ENCODE data around the gene WNT6. TPM values are rescaled to one million over a fixed set of nuclear protein-coding genes. Genes with fewer than 3 reads are reported as not detected.

WNT6 gene
- total and polyA plus RNA-seq, 12 donors, result 0.06 to 2.2 (median 0.67) TPM; not detected in 2

- Histone ChIP-seq H3K4me1 (replicated peaks in 1 of 2) (no peaks in the 10 kb centered on the region), H3K36me3 (replicated peaks in 1 of 2) (peaks cover 0 to 12% of the 10 kb centered on the region in 2 donors), H3K9me3 (replicated peaks in 1 of 3) (no peaks in the 10 kb centered on the region), H3K27ac (no peak overlapping the region), H3K27me3 (no peaks in the 10 kb centered on the region), H3K4me3 (no peak overlapping the region)
- 71 to 81% (median 77%) methylated on average over 9 of the region's 9 CpGs for WGBS, 4 donors
- TF ChIP-seq POLR2A (IDR thresholded peaks at IDR 0.05) (no peak), CTCF (IDR thresholded peaks at IDR 0.05) (no peak)
- intact Hi-C loops (cut with DNase I), result no loop called here
- DNase-seq, result no peak
Measured at GRCh38 chr2:218821605-218822211, 37.9 kb upstream of the WNT6 start.

GRCh38 chr2:218822622-218823021 is 37.0 kb upstream of the WNT6 start:
- intact Hi-C loops (cut with DNase I), result no loop called here
- WGBS, 4 donors, result 54 to 68% (median 63%) methylated on average over 4 to 7 of the region's 7 CpGs
- DNase-seq, result no peak
- Histone ChIP-seq H3K27ac (no peak overlapping the region), H3K27me3 (no peaks in the 10 kb centered on the region), H3K36me3 (replicated peaks in 1 of 2) (peaks cover 0 to 12% of the 10 kb centered on the region in 2 donors), H3K4me3 (no peak overlapping the region), H3K4me1 (replicated peaks in 1 of 2) (no peaks in the 10 kb centered on the region), H3K9me3 (replicated peaks in 1 of 3) (no peaks in the 10 kb centered on the region)
- TF ChIP-seq CTCF (IDR thresholded peaks at IDR 0.05) (no peak), POLR2A (IDR thresholded peaks at IDR 0.05) (no peak)

- no peak for DNase-seq
- no peak for TF ChIP-seq POLR2A (IDR thresholded peaks at IDR 0.05)
- TF ChIP-seq CTCF (IDR thresholded peaks at IDR 0.05), result no peak
- no peak overlapping the region for H3K4me3 ChIP-seq
- WGBS, 4 donors, result 85 to 91% (median 87%) methylated on average over 9 of the region's 9 CpGs
- H3K36me3 ChIP-seq (replicated peaks in 1 of 2), result peaks cover 0 to 12% of the 10 kb centered on the region in 2 donors
- no peaks in the 10 kb centered on the region for H3K9me3 ChIP-seq (replicated peaks in 1 of 3)
- intact Hi-C loops (cut with DNase I), result no loop called here
- no peaks in the 10 kb centered on the region for H3K27me3 ChIP-seq
- H3K27ac ChIP-seq, result no peak overlapping the region
- no peaks in the 10 kb centered on the region for H3K4me1 ChIP-seq (replicated peaks in 1 of 2)
Measured at GRCh38 chr2:218823196-218823855, 36.3 kb upstream of the WNT6 start.

- H3K27me3 ChIP-seq, result no peaks in the 10 kb centered on the region
- H3K9me3 ChIP-seq (replicated peaks in 1 of 3), result no peaks in the 10 kb centered on the region
- intact Hi-C loops (cut with DNase I), result no loop called here
- DNase-seq, result no peak
- H3K27ac ChIP-seq, result no peak overlapping the region
- 96 to 100% (median 96%) methylated on average over 4 to 7 of the region's 7 CpGs for WGBS, 4 donors
- no peaks in the 10 kb centered on the region for H3K4me1 ChIP-seq (replicated peaks in 1 of 2)
- H3K4me3 ChIP-seq, result no peak overlapping the region
- H3K36me3 ChIP-seq (replicated peaks in 1 of 2), result peaks cover 0 to 5% of the 10 kb centered on the region in 2 donors
- TF ChIP-seq CTCF (IDR thresholded peaks at IDR 0.05), result no peak
- TF ChIP-seq POLR2A (IDR thresholded peaks at IDR 0.05), result no peak
Measured at GRCh38 chr2:218824004-218824403, 35.6 kb upstream of the WNT6 start.
